SK-N-MC (cell line): ENCODE data around the gene AKT1S1.

ENCODE experiments used
- EZH2 ChIP-seq: fragments of 200-600 bp; sonication (generic); IDR thresholded peaks from one replicate; pipeline ENCODE4 v1.6.1; 2017; ENCODE audit warnings: antibody characterized with exemption
- FOXP2 ChIP-seq: optimal IDR thresholded peaks from 2 replicates; pipeline ENCODE3; 2011; ENCODE audit warnings: mild to moderate bottlenecking, moderate library complexity; ENCODE audit not compliant: insufficient read depth; ENCODE audit errors: extremely low read length, control extremely low read depth
- POLR2AphosphoS5 ChIP-seq: IDR thresholded peaks from 2 replicates; pipeline ENCODE4 v1.6.1; 2012; ENCODE audit warnings: mild to moderate bottlenecking, low read depth, low read length, borderline replicate concordance

GRCh38 chr19:49876422-49877019 lies 634 bp downstream of the AKT1S1 start:
- no peak for TF ChIP-seq EZH2
- TF ChIP-seq POLR2AphosphoS5: peak; percentile 39
- peak; percentile 90 for TF ChIP-seq FOXP2
